GM19324 (cell line): ENCODE data around the gene TMPRSS11E.
"Not testable (repeated sequence)": the region's sequence is repeated elsewhere in the genome, so short reads cannot be mapped to it uniquely, and the experiment has no call there.

Experiments used
- ATAC-seq: cut with Tn5 transposase; IDR thresholded peaks from one replicate; pipeline ENCODE4 v1.9.1; 2021; ENCODE audit warnings: mild to moderate bottlenecking, moderate library complexity; ENCODE audit not compliant: unreplicated experiment, low FRiP score

Gene TMPRSS11E

DNA sequence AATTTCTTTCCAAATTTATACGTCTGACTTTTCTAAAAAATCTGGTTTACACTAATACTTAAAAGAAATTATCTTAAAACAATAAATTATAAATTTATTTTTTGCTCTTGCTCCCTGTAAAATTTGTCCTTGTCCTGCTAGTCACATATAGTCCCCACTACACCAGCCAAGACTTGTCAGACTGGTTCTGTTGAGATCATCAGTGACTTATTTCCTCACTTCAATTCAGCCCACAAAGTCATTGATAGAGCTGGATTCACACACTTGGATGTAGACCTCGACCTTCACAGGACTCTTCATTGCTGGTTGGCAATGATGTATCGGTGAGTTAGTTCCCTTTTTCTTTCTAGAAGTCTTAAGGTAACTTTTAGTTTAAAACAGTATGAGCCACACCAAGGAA, at the start of gene TMPRSS11E:
Gene TMPRSS11E (plus strand): TSS at position 263 of the 400 bp plus-strand sequence. CDS start 50 bp downstream, at position 313.
- no peak for ATAC-seq

- no peak for ATAC-seq
Observed at GRCh38 chr4:68399306-68399705, 48.0 kb upstream of the TMPRSS11E start.

DNA sequence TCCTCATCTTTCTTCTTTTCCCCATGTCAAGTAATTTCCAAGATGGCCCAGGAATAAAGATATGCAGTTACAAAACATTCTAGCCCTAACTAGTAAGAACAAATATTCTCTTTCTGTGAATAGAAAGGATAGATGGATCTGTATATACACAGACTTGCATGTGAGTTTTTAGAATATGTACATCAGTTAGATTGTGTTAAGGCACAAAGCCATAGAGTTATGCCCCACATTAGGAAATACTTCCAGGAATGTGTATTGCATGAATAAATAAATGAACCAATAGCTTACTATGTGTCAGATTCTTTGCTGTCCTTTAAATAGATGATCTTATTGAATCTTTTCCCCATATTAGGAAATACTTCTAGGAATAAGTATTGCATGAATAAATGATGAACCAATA, 46.0 kb upstream of the TMPRSS11E start:
- ATAC-seq = no peak

DNA sequence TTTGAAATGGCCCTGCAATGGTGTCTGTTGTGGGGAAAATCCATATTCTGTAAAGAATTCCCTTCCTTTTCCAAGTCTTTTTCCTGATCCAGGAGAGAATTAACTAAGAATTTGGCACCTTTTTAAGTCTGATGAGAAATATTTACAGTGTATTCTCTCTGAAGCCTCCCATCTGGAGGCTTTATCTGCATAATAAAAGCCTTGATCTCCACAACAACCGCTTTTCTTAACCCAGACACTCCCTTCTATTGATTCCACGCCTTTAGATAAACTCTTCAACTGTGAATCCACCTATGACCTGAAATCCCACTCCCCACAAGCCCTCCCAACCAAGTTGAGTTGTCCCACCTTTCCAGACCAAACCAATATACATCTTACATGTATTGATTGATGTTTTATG, 43.1 kb upstream of the TMPRSS11E start:
- no peak for ATAC-seq

DNA sequence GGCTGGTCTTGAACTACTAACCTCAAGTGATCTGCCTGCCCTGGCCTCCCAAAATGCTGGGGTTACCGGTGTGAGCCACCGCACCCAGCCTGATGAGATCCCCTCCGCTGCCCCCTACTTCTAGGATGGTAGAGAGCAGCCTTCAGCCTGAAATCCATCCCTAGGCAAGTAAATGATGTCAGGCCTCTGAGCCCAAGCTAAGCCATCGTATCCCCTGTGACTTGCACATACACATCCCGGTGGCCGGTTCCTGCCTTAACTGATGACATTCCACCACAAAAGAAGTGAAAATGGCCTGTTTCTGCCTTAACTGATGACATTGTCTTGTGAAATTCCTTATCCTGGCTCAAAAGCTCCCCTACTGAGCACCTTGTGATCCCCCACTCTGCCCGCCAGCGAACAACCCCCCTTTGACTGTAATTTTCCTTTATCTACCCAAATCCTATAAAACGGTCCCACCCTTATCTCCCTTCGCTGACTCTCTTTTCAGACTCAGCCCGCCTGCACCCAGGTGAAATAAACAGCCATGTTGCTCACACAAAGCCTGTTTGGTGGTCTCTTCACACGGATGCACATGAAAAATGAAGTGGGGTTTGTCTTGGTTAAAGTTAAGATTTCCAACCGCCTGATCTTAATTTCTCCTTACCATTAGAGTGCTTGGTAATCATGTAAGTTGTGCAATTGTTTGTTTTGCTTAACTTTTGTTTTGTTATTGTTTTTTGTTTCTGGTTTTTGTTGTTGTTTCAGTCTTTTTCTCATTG, 41.4 kb upstream of the TMPRSS11E start:
- ATAC-seq = not testable (repeated sequence)

DNA sequence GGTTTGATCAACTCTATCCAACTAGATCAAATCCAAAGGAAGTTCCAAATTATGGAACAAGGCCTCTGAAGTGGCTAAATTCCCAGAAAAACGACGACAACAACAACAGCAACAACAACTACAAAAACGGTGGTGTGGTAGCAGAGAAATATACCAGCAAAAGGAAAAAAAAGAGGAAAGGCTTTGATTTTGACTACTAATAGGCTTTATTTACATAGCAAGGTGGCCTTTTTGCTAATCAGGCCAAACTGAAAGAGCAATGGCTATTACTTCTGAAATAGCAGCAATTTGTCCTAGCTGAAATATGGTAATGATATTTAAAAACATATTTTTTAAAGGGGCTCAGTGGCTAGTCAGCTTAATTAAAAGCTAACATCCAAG, 40.8 kb upstream of the TMPRSS11E start:
- no peak for ATAC-seq

- ATAC-seq = not testable (repeated sequence)
Observed at GRCh38 chr4:68407015-68407867, 40.0 kb upstream of the TMPRSS11E start.

GRCh38 chr4:68407868-68408190, 39.4 kb upstream of the TMPRSS11E start:
- no peak for ATAC-seq

- ATAC-seq = no peak
Observed at GRCh38 chr4:68410149-68410548, 37.1 kb upstream of the TMPRSS11E start.

DNA sequence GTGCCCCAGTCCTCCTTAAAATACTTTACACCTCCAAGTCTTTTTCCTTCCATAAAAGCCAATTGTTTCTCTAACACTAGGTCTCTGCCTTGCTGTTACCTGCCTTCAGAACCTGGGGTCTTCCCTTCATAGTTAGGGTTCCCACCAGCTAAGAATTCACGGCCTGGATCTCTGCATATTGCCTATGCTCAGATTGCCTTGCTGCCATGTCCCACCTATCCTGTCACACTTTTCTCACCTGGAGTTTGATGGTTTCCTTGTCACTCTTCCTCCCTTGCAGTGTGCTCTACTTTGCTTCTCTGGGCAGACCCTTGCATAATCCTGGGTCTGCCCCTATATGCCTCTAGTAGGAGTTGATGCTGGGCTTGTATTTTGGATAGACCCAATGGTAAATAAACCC, 36.6 kb upstream of the TMPRSS11E start:
- no peak for ATAC-seq

GRCh38 chr4:68412031-68412430, 35.2 kb upstream of the TMPRSS11E start:
- ATAC-seq = not testable (repeated sequence)

DNA sequence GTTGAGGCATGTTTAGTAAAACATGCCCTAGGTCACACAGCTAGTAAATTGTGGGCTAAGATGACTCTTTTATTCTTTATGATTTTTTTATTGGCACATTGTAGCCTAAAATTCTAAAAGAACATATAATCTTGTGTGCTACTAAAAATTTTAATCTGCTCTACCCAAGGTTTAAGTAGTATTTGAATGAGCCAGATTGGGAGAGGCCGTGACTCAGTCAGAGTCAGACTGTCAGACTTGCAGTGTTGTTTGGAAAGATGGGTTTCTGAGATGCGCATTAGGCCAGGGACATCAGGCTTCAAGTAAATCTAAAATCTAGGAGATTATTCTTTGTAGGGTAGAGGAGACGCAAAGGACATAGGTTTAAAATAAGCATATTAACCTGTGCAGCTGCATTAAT, 30.7 kb upstream of the TMPRSS11E start:
- ATAC-seq = no peak

DNA sequence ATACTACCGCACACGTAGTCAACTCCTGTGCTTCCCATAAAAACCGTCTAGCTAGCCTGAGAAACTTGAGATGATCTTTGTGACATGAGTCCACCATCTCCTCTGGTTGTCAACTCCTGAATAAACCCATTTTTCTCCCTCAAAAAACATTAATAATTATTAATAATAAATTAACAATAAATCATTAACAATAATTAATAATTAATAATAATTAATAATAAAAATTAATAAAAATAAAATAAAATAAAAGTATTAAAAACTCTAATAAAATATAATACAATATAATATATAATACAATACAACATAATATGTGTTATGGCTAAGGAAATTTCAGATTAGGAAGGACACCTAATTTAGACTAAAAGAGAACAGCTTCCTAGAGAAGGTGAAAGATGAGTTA, 20.7 kb upstream of the TMPRSS11E start:
- no peak for ATAC-seq

GRCh38 chr4:68430337-68430736, 16.9 kb upstream of the TMPRSS11E start:
- ATAC-seq = no peak

GRCh38 chr4:68432320-68432719, 14.9 kb upstream of the TMPRSS11E start:
- ATAC-seq = no peak

DNA sequence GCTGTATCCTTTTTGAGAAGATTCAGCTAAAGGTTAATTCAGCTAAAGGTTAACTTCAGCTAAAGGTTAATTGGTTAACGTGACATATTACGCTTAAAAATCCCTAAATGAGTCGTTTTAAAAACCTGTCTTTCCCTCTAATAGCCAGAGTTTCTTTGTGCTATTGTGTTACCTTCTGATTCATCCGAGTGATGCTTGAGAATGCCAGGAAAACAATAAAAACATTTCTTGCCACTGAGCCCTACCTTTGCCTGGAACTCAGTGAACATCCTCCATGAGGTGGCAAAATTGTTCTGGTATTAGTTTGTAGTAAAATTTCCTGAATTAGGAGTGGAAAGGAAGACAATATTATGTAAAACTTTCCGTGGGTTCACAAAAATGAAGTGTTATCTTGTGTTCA, 13.7 kb upstream of the TMPRSS11E start:
- no peak for ATAC-seq

- no peak for ATAC-seq
Observed at GRCh38 chr4:68434277-68434676, 13.0 kb upstream of the TMPRSS11E start.

GRCh38 chr4:68434836-68435235, 12.4 kb upstream of the TMPRSS11E start:
- no peak for ATAC-seq

- ATAC-seq = no peak
Observed at GRCh38 chr4:68445111-68445510, 2.2 kb upstream of the TMPRSS11E start.

DNA sequence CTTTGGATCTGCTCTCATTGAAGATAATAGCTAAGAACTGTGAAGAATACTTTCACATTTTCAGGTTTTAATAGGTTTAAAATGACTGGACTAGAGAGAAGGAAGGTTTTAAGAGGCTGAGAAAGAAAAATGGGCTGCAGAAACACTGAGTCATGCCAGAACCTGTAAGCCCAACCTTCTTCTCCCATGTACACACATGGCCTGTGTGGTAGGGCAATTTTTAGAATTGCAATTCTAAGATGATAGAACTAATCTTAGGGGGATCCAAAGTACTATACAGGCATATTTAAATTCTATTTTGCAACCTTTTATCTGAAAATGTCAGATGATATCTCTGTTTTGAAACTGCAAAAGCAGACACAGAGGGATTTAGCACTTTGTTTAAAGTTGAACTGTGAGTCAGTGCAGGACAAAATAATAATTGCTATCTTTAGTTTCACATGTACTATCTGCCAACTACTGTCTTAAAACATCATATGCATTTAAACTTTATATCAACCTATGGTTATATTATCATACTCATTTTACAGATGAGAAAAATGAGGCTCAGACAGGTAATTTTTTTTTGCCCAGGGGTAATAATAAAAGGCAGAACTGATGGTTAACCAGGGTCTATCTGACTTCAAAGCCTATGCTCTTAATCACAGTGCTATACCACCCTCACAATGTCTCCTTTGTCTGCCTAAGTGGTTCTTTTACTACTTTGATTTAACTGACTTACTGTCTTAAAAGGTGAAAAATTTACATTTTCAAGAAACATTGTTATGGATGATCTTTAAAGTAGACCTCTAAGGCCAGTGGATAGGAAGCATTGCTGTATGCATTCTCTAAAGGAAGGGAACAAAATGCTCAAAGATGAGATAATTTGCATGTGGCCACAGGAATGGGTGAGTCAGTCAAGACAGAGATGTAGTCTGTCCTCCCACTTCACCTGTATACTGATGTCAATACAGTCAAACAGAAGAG, 4.3 kb downstream of the TMPRSS11E start:
- peak; percentile 70 for ATAC-seq

GRCh38 chr4:68460085-68460484, 12.8 kb downstream of the TMPRSS11E start:
- ATAC-seq = no peak
